CD4-positive, alpha-beta T cell (primary cell): ENCODE measurements around the gene CEP95. TPM values are rescaled to one million over a fixed set of nuclear protein-coding genes. Genes with fewer than 3 reads are reported as not detected.

Source experiments
- ATAC-seq: fragments of 200-7000 bp; cut with Tn5 transposase; one replicate; pipeline ENCODE4 v1.10.0; 2022; ENCODE audit warnings: mild to moderate bottlenecking; ENCODE audit not compliant: poor library complexity
- CTCF ChIA-PET: fragments of 350-600 bp; sonication (Branson Sonifier 250); formaldehyde crosslinking; loops from one replicate; lab custom pipeline; 2021; ENCODE audit warnings: antibody characterized with exemption, inconsistent platforms; lab: Charles Lee
- POLR2A ChIA-PET: fragments of 350-600 bp; sonication (Branson Sonifier 250); formaldehyde crosslinking; loops from one replicate; lab custom pipeline; 2021; ENCODE audit warnings: antibody characterized with exemption, inconsistent platforms; lab: Charles Lee
- DNase-seq, 14 experiments: peaks; one replicate each; pipeline ENCODE4 v3.0.0-alpha.2; 2013 to 2020; ENCODE audit warnings: mixed read lengths in 2 of 14
- H3K27ac ChIP-seq, 2 donors: one replicate each; pipeline versions ENCODE4 v1.5.1 to v1.7.0; 2013; ENCODE audit warnings: low read length in 2 of 2, low read depth in 1 of 2, mild to moderate bottlenecking in 1 of 2
- H3K27me3 ChIP-seq, 2 experiments: 1 replicate in 1 of 2; 2 replicates in 1 of 2; pipeline versions ENCODE4 v1.6.1 to v1.7.0; 2013; ENCODE audit warnings: low read length in 2 of 2, control low read depth in 1 of 2, mild to moderate bottlenecking in 1 of 2, moderate library complexity in 1 of 2; ENCODE audit not compliant: insufficient read depth in 2 of 2, control insufficient read depth in 1 of 2
- H3K36me3 ChIP-seq: one replicate; pipeline ENCODE4 v1.6.1; 2013; ENCODE audit warnings: low read length, control low read depth; ENCODE audit not compliant: insufficient read depth
- H3K4me1 ChIP-seq: one replicate; pipeline ENCODE4 v1.6.1; 2013; ENCODE audit warnings: low read length, control low read depth; ENCODE audit not compliant: insufficient read depth
- H3K4me3 ChIP-seq: one replicate; pipeline ENCODE4 v1.5.1; 2013; ENCODE audit warnings: mild to moderate bottlenecking, low read length, moderate library complexity
- H3K9me3 ChIP-seq, 2 experiments: 1 replicate in 1 of 2; 2 replicates in 1 of 2; pipeline versions ENCODE4 v1.6.1 to v1.7.0; 2013; ENCODE audit warnings: low read length in 2 of 2, mild to moderate bottlenecking in 2 of 2, control low read depth in 1 of 2, moderate library complexity in 1 of 2; ENCODE audit not compliant: control insufficient read depth in 1 of 2, insufficient read depth in 1 of 2
- H3K27ac Mint-ChIP-seq: one replicate; pipeline ENCODE4 v1.8.0; 2020; ENCODE audit warnings: mixed read lengths
- H3K27me3 Mint-ChIP-seq: one replicate; pipeline ENCODE4 v1.8.0; 2021; ENCODE audit warnings: mixed read lengths
- H3K36me3 Mint-ChIP-seq: one replicate; pipeline ENCODE4 v1.8.0; 2021; ENCODE audit warnings: low read depth, mixed read lengths
- H3K4me1 Mint-ChIP-seq: one replicate; pipeline ENCODE4 v1.8.0; 2021; ENCODE audit warnings: low read depth, mixed read lengths
- H3K4me3 Mint-ChIP-seq: one replicate; pipeline ENCODE4 v1.8.0; 2020; ENCODE audit warnings: mild to moderate bottlenecking, mixed read lengths
- H3K9me3 Mint-ChIP-seq: one replicate; pipeline ENCODE4 v1.8.0; 2020; ENCODE audit warnings: mixed read lengths
- intact Hi-C, 2 experiments: fragments of 100-400 bp; cut with DNase I in 1 of 2; cut with micrococcal nuclease in 1 of 2; formaldehyde crosslinking; loops; one replicate each; pipeline versions ENCODE4 v1.15.1 to v1.9.0; 2023 to 2025; cut with DNase I, micrococcal nuclease
- total RNA-seq, 174 experiments: library from RNA in 2 of 174; stranded (reverse) in 2 of 174; gene quantifications; one replicate each; pipeline ENCODE4 v1.2.3 and lab custom pipeline; 2021 to 2026
- TF ChIP-seq, protein P1 (sequence below): fragments of 200-600 bp; IDR thresholded peaks from one replicate; pipeline ENCODE4 v1.8.0; 2022; ENCODE audit warnings: antibody characterized with exemption, mild to moderate bottlenecking

CEP95 gene
- total RNA-seq, 2 experiments from 2014 or later = 256 to 269 TPM

- H3K4me3 Mint-ChIP-seq = no peak overlapping the region
- H3K4me3 ChIP-seq = no peak overlapping the region
- no peaks in the 10 kb centered on the region for H3K27me3 Mint-ChIP-seq
- TF ChIP-seq, protein P1, sequence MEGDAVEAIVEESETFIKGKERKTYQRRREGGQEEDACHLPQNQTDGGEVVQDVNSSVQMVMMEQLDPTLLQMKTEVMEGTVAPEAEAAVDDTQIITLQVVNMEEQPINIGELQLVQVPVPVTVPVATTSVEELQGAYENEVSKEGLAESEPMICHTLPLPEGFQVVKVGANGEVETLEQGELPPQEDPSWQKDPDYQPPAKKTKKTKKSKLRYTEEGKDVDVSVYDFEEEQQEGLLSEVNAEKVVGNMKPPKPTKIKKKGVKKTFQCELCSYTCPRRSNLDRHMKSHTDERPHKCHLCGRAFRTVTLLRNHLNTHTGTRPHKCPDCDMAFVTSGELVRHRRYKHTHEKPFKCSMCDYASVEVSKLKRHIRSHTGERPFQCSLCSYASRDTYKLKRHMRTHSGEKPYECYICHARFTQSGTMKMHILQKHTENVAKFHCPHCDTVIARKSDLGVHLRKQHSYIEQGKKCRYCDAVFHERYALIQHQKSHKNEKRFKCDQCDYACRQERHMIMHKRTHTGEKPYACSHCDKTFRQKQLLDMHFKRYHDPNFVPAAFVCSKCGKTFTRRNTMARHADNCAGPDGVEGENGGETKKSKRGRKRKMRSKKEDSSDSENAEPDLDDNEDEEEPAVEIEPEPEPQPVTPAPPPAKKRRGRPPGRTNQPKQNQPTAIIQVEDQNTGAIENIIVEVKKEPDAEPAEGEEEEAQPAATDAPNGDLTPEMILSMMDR = no peak
- no peak overlapping the region for H3K27ac Mint-ChIP-seq
- no peaks in the 10 kb centered on the region for H3K9me3 Mint-ChIP-seq
- ChIA-PET CTCF (no interaction called here), POLR2A (no interaction called here)
- intact Hi-C loops = no loop called here
- peaks cover 63% of the 10 kb centered on the region for H3K36me3 Mint-ChIP-seq
- no peaks in the 10 kb centered on the region for H3K4me1 Mint-ChIP-seq
- no peak for DNase-seq
- peaks cover 50% of the 10 kb centered on the region for H3K36me3 ChIP-seq
- no peaks in the 10 kb centered on the region for H3K27me3 ChIP-seq
- no peaks in the 10 kb centered on the region for H3K9me3 ChIP-seq
- H3K27ac ChIP-seq = no peak overlapping the region
- ATAC-seq = no peak
- no peaks in the 10 kb centered on the region for H3K4me1 ChIP-seq
These were observed 58.8 kb downstream of the CEP95 start for GRCh38 chr17:64565563-64565962.

GRCh38 chr17:64571746-64572145 is 65.0 kb downstream of the CEP95 start:
- Histone ChIP-seq H3K36me3 (peaks cover 32% of the 10 kb centered on the region), H3K27me3 (no peaks in the 10 kb centered on the region), H3K4me3 (no peak overlapping the region), H3K9me3 (no peaks in the 10 kb centered on the region), H3K27ac (no peak overlapping the region), H3K4me1 (peaks cover 9% of the 10 kb centered on the region)
- no peak for DNase-seq
- intact Hi-C loops = loop anchor here (5.0 kb wide), 2 partner anchors 76 to 166 kb away; no protein-coding TSS in a partner anchor
- TF ChIP-seq, protein P1 = no peak
- no peaks in the 10 kb centered on the region for H3K9me3 Mint-ChIP-seq
- POLR2A ChIA-PET = interaction anchor here (1.5 kb wide), 1 partner anchor 65 kb away, joined by 5 read pairs; the partner anchor contains the start of genes CEP95 and DDX5
- peaks cover 17% of the 10 kb centered on the region for H3K4me1 Mint-ChIP-seq
- no peaks in the 10 kb centered on the region for H3K27me3 Mint-ChIP-seq
- CTCF ChIA-PET = no interaction called here
- no peak overlapping the region for H3K4me3 Mint-ChIP-seq
- no peak overlapping the region for H3K27ac Mint-ChIP-seq
- H3K36me3 Mint-ChIP-seq = peaks cover 64% of the 10 kb centered on the region
- no peak for ATAC-seq

- Mint-ChIP-seq H3K27me3 (no peaks in the 10 kb centered on the region), H3K4me3 (no peak overlapping the region), H3K27ac (peak overlapping the region; percentile 82), H3K9me3 (no peaks in the 10 kb centered on the region), H3K4me1 (peaks cover 17% of the 10 kb centered on the region), H3K36me3 (peaks cover 67% of the 10 kb centered on the region)
- DNase-seq (peak in 3 of 14 experiments; percentile 9 to 49 (median 13)), ATAC-seq (peak; percentile 79)
- POLR2A ChIA-PET = interaction anchor here (1.5 kb wide), 1 partner anchor 66 kb away, joined by 5 read pairs; the partner anchor contains the start of genes CEP95 and DDX5
- TF ChIP-seq, protein P1 = no peak
- Histone ChIP-seq H3K4me1 (peaks cover 9% of the 10 kb centered on the region), H3K9me3 (no peaks in the 10 kb centered on the region), H3K27ac (no peak overlapping the region), H3K27me3 (no peaks in the 10 kb centered on the region), H3K4me3 (no peak overlapping the region), H3K36me3 (peaks cover 36% of the 10 kb centered on the region)
- CTCF ChIA-PET = no interaction called here
- intact Hi-C loops = loop anchor here (5.0 kb wide), 2 partner anchors 75 to 165 kb away; no protein-coding TSS in a partner anchor
These were observed 65.9 kb downstream of the CEP95 start for GRCh38 chr17:64572682-64573154.
